NCI-H1105 treated with DMSO at 0.1 percent for 48 hours (cell line): ENCODE results near the gene EDAR.

Experiments
- DNase-seq: peaks from one replicate; lab custom pipeline; 2025; lab: John Stamatoyannopoulos, UW

Gene EDAR

DNA sequence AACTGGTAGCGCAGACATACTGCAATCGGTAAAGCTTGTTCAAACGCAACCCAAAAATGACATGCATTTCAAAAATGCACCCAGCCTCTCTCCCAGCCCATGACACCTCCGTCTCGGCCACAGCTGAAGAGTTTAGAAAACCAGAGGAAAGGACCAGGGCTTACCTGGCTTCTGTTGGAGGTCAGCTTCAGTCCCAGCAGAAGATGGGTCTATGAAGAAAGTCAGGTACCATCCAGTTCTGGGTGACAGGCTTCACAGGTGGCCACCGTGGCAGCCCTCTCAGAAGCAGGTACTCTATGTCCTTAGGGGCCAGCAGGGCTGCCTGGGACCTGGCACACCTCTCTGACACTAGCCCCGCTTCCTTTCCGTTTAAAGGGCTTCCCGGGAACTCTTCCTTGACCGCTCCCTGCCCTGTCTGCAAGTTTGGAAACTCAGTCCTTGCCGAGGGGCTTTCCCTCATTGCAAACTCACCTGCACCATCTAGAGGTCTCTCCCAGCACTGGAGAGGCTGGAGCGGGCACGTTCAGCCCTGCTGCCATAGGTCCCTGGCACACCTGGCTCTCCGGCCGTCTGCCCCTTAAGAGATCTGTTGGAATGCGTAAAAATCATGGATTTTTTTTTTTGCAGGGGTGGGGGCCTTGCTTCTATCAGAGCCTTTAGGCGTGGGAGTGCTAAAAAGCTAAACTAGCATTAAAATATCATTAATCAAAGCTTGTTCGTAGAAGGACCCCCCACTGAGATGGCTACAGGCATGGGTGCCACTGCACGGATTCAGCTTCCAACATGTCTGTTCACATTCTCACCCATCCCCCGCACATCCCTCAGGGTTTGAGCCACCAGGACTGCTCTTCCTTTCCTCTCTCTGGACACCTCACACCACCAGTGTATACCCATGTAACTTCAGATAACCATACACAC, at the start of gene EDAR:
TSS of gene EDAR (minus strand) at position 425 of the 918 bp plus-strand sequence. CDS start 58,206 bp downstream, outside the sequence.
- peak; percentile 57 for DNase-seq

- no peak for DNase-seq
Measured at GRCh38 chr2:109033171-109033570, 44.2 kb upstream of the EDAR start.

DNA sequence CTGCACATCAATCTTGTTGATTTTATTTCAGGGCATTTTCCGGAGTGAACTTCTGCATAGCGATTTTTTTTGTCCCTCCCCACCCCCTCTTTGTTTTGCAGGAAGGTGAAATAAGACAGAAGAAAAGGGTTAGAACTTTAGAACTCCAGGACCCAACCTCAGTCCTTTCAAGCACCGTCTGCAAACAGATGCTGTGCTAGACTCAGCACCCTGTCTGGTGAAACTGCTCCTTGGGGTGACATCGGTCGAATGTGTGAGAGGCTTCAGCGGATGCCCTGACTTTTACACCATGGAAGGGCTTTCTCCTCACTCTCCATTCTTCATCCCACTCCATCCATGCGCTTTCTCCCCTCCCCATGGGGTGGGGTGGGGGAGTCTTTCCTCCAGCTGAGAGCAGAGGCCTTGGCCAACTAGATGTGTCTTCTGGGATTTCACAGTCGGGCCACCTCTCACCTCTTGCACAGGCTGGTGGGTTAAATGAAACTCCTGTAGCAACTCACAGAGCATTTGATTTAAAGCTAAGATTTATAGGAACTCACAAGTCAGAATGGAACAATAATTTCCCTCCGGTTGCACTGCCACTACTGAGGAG, 43.3 kb upstream of the EDAR start:
- no peak for DNase-seq

- no peak for DNase-seq
Measured at GRCh38 chr2:109031476-109032228, 42.6 kb upstream of the EDAR start.

GRCh38 chr2:109030870-109031475, 42.0 kb upstream of the EDAR start:
- no peak for DNase-seq

- no peak for DNase-seq
Measured at GRCh38 chr2:109029490-109030201, 40.6 kb upstream of the EDAR start.

DNA sequence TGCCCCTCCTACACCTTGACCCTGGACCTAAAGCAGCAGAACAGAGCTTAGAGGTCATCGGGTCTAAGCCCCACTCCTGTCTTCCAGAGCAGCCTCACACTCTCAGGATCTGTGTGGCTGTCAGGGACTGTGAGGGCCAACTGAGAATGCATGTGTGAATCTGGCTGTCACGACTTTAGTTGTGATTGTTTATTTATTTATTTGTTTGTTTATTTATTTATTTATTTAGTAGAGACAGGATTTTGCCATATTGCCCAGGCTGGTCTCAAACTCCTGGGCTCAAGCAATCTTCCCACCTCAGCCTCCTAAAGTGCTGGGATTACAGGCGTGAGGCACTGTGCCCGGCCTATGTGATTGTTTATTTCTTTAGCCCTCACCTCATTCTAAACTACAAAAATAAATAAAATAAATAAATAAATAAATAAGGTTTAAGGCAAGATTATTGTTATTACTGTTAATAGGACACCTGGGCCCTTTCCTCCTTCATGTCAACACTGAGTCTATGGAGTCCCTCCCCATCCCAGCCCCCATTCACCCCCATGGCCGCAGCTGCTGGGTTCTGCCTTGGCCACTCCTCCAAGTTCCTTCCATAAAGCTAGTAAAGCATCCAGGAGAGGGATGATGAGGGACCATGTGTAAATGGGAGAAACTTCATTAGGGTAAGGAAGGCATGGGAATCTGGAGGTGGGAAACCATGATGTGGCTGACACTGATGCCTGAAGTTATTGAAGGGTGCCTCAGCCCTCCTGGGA, 39.9 kb upstream of the EDAR start:
- DNase-seq = no peak

DNA sequence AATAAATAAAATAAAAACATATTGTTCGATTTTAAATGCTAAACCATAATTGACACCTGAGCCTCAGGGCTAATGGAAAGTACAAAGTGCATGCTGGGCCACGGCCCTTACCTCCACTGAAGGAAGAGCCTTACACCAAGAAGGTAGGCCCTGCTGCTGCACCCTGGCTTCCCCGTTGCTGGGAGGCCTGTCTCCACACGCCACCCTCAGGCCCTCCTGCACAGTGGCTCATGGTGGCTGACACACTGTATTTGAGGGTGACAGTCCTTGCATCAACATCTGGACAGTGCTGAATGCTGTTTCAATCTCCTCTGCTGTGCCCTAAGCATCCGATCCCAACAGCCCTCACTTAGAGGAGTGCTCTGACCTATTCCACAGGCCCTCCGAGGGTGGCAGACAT, 39.3 kb upstream of the EDAR start:
- no peak for DNase-seq

DNA sequence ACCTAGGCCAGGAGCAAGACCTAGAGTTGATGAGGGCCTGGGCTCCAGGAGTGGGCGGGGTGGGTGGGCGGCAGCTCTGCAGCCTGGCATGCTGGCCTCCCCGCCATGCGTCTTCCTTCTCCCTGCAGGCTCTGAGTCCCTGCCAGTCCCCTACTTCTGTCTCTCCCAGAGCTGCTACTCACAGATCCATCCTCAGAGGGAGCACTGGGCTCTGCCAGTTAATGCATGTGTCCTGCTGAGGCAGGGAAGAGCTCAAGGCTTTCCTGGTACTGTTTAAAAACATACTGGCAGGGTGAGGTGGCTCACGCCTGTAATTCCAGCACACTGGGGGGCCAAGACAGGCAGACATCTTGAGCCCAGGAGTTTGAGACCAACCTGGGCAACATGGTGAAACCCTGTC, 38.7 kb upstream of the EDAR start:
- DNase-seq = no peak

DNA sequence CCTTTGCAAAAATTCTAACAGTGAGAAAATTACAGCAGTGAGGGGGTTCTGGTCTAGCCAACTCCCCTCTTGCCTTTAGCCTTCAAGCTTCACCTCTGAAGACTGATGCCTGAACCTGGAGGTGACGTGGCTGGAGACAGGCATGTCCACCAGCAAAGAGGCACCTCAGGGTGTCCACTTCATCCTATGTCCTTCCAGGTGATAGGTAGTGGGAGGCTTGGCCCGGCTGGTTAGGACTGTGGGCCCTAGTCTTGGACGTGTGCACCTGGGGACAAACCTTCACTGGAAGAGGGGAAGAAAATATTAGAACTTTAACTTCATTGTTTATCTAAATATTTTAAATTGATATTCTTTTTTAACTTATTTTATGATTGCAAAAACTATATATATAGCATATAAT, 35.5 kb upstream of the EDAR start:
- no peak for DNase-seq

DNA sequence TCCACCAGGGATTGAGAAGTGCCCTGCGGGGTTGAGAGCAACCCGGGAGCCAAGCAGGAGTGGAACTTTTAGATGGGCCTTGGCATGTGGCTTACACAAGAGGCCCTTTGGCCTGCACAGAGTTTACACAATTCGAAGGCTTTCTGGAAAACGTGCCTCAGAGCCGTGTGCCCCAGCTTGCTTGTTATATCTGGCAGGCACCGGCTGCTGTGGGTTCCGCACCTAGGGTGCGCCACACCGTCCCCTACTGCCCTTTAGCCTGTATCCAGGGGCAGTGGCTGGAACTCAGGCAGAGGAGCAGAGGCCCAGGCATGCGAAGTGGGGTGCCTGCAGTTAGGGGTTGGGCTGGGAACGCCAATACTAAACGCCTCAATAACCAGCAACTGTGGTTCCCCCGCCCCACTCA, 32.9 kb upstream of the EDAR start:
- DNase-seq = no peak

DNA sequence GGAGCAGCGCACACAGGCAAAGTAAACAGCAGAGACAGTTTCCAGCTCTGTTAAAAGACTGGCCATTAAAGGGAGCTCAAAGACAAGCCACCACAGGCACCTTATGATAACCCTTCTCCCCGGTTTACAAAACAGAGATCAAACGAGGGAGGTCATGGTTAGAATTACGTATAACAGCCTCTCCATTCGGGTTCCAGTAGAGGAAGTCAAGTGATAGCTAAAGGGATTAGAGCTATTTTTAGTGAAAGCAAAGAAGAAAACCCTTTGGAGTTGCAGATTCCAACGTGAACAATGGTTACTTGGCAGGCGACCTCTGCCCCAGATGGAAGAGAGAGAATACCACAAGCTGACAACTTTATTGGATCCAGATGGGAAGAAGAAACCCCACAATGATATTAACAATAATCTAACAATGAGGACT, 31.2 kb upstream of the EDAR start:
- DNase-seq = no peak

GRCh38 chr2:109018452-109018851, 29.4 kb upstream of the EDAR start:
- no peak for DNase-seq

- no peak for DNase-seq
Measured at GRCh38 chr2:109017017-109017416, 28.0 kb upstream of the EDAR start.

GRCh38 chr2:109016376-109016775, 27.4 kb upstream of the EDAR start:
- no peak for DNase-seq

GRCh38 chr2:109014476-109014875, 25.5 kb upstream of the EDAR start:
- DNase-seq = no peak

- DNase-seq = no peak
Measured at GRCh38 chr2:109013051-109013450, 24.0 kb upstream of the EDAR start.

- DNase-seq = no peak
Measured at GRCh38 chr2:109009920-109010610, 21.0 kb upstream of the EDAR start.

DNA sequence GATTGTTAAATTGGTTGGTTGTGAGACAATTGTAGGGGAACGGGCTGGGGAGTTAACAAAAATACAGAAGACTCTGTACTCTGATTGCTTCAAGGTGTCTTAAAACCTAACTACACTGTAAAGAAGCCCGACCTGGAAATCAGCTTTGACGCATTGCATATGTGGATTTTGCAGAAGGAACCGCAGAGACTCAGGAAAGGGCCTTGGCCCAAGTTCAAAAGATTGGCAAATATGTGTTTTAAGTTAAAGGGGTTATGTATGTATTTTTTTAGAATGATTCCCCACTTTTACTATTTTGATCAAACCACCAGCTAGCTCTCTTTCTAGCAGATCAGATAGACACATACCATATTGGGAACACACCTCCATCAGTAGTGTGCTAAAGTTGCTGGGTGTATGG, 18.0 kb upstream of the EDAR start:
- no peak for DNase-seq

- DNase-seq = no peak
Measured at GRCh38 chr2:109005686-109006204, 16.7 kb upstream of the EDAR start.
